ENCODE results near the gene ANP32E.
"Not testable (repeated sequence)": the region's sequence is repeated elsewhere in the genome, so short reads cannot be mapped to it uniquely, and the experiment has no call there.

GRCh38 chr1:150208460-150208859 lies 27.5 kb downstream of the ANP32E start:
- TF ChIP-seq CTCF (IDR thresholded peaks at IDR 0.05); ZFX (IDR thresholded peaks at IDR 0.05; ENCODE audit: borderline replicate concordance): not testable (repeated sequence)

Measured in 22Rv1 (cell line).